T-helper 2 cell treated with Interferon-gamma antibody and Interleukin-4, amounts not matched to agents 100 ng/mL and 5 ng/mL, for 36 hours (primary cell): ENCODE measurements around the gene RAP1B. TPM values are rescaled to one million over a fixed set of nuclear protein-coding genes. Genes with fewer than 3 reads are reported as not detected.

ENCODE experiments used
- intact Hi-C: fragments of 100-400 bp; cut with micrococcal nuclease; formaldehyde crosslinking; loops from one replicate; pipeline ENCODE4 v1.15.1; 2023
- total RNA-seq: library from RNA; stranded (reverse); gene quantifications from 2 replicates; pipeline ENCODE4 v1.2.3, GENCODE V29; 2022

The RAP1B gene
- 199 and 201 TPM in 2 replicates for total RNA-seq

GRCh38 chr12:68610370-68611093 lies at the start of gene RAP1B:
RAP1B (plus strand) TSS chr12:68610899; CDS start chr12:68648725, 37,826 bp downstream.
- intact Hi-C loops: loop anchor here (1.0 to 5.0 kb wide), 12 partner anchors 19 to 1342 kb away; partner anchors contain the start of genes CAND1, CCT2, MDM1 and NUP107

GRCh38 chr12:68561830-68562229 lies 48.9 kb upstream of the RAP1B start:
- intact Hi-C loops: no loop called here

- intact Hi-C loops: loop anchor here (2.0 kb wide), 1 partner anchor 23 kb away; no protein-coding TSS in a partner anchor
These were observed 46.5 kb upstream of the RAP1B start for GRCh38 chr12:68564166-68564565.

GRCh38 chr12:68565391-68565903 lies 45.3 kb upstream of the RAP1B start:
- intact Hi-C loops: loop anchor here (1.0 to 2.0 kb wide), 2 partner anchors 21 to 114 kb away; no protein-coding TSS in a partner anchor

GRCh38 chr12:68568922-68569569 lies 41.7 kb upstream of the RAP1B start:
- intact Hi-C loops: no loop called here

GRCh38 chr12:68572661-68573060 lies 38.0 kb upstream of the RAP1B start:
- intact Hi-C loops: no loop called here

- intact Hi-C loops: no loop called here
These were observed 37.3 kb upstream of the RAP1B start for GRCh38 chr12:68573406-68573805.

- intact Hi-C loops: no loop called here
These were observed 32.8 kb upstream of the RAP1B start for GRCh38 chr12:68577949-68578348.

GRCh38 chr12:68578765-68579164 lies 31.9 kb upstream of the RAP1B start:
- intact Hi-C loops: no loop called here

- intact Hi-C loops: no loop called here
These were observed 31.4 kb upstream of the RAP1B start for GRCh38 chr12:68579254-68579653.

- intact Hi-C loops: no loop called here
These were observed 29.8 kb upstream of the RAP1B start for GRCh38 chr12:68580911-68581310.

- intact Hi-C loops: no loop called here
These were observed 28.8 kb upstream of the RAP1B start for GRCh38 chr12:68581926-68582325.

GRCh38 chr12:68585966-68586365 lies 24.7 kb upstream of the RAP1B start:
- intact Hi-C loops: loop anchor here (2.0 kb wide), 1 partner anchor 21 kb away; no protein-coding TSS in a partner anchor

- intact Hi-C loops: loop anchor here (2.0 kb wide), 1 partner anchor 23 kb away; no protein-coding TSS in a partner anchor
These were observed 23.2 kb upstream of the RAP1B start for GRCh38 chr12:68587448-68587873.

- intact Hi-C loops: no loop called here
These were observed 21.5 kb upstream of the RAP1B start for GRCh38 chr12:68589194-68589593.

- intact Hi-C loops: loop anchor here (1.0 to 2.0 kb wide), 2 partner anchors 18 to 53 kb away; partner anchors contain the start of gene RAP1B
These were observed 18.8 kb upstream of the RAP1B start for GRCh38 chr12:68591734-68592418.

- intact Hi-C loops: no loop called here
These were observed 15.5 kb upstream of the RAP1B start for GRCh38 chr12:68595241-68595640.

GRCh38 chr12:68601767-68602166 lies 8.9 kb upstream of the RAP1B start:
- intact Hi-C loops: no loop called here

GRCh38 chr12:68602720-68603119 lies 8.0 kb upstream of the RAP1B start:
- intact Hi-C loops: no loop called here

GRCh38 chr12:68608191-68608590 lies 2.5 kb upstream of the RAP1B start:
- intact Hi-C loops: no loop called here

GRCh38 chr12:68609998-68610369 lies 715 bp upstream of the RAP1B start:
- intact Hi-C loops: loop anchor here (1.0 to 5.0 kb wide), 12 partner anchors 19 to 1341 kb away; partner anchors contain the start of genes CAND1, CCT2, MDM1 and NUP107
